HG02852 (cell line): ENCODE results near the gene APMAP.

ENCODE experiments used
- ATAC-seq: cut with Tn5 transposase; IDR thresholded peaks from one replicate; pipeline ENCODE4 v1.9.1; 2021; ENCODE audit warnings: mild to moderate bottlenecking, moderate library complexity; ENCODE audit not compliant: unreplicated experiment

The APMAP gene

GRCh38 chr20:24992487-24993205 is at the start of gene APMAP:
APMAP (minus strand) TSS chr20:24992751; CDS start chr20:24992688, 63 bp downstream.
- ATAC-seq = peak; percentile 96

GRCh38 chr20:25041813-25042530 is 49.4 kb upstream of the APMAP start:
- ATAC-seq = no peak

- ATAC-seq = no peak
These were observed 47.9 kb upstream of the APMAP start for GRCh38 chr20:25040438-25040831.

- no peak for ATAC-seq
These were observed 47.3 kb upstream of the APMAP start for GRCh38 chr20:25039697-25040437.

- ATAC-seq = no peak
These were observed 46.1 kb upstream of the APMAP start for GRCh38 chr20:25038591-25039015.

- no peak for ATAC-seq
These were observed 45.5 kb upstream of the APMAP start for GRCh38 chr20:25038103-25038410.

GRCh38 chr20:25037288-25038102 is 44.9 kb upstream of the APMAP start:
- ATAC-seq = no peak

- ATAC-seq = peak; percentile 19
These were observed 43.9 kb upstream of the APMAP start for GRCh38 chr20:25036331-25036936.

GRCh38 chr20:25035921-25036320 is 43.4 kb upstream of the APMAP start:
- ATAC-seq = peak; percentile 46

- no peak for ATAC-seq
These were observed 41.4 kb upstream of the APMAP start for GRCh38 chr20:25033924-25034300.

GRCh38 chr20:25033265-25033923 is 40.8 kb upstream of the APMAP start:
- ATAC-seq = no peak

GRCh38 chr20:25032478-25033264 is 40.1 kb upstream of the APMAP start:
- ATAC-seq = no peak

GRCh38 chr20:25032065-25032477 is 39.5 kb upstream of the APMAP start:
- ATAC-seq = no peak

GRCh38 chr20:25031241-25031640 is 38.7 kb upstream of the APMAP start:
- no peak for ATAC-seq

GRCh38 chr20:25030649-25031207 is 38.2 kb upstream of the APMAP start:
- no peak for ATAC-seq

GRCh38 chr20:25030007-25030648 is 37.6 kb upstream of the APMAP start:
- no peak for ATAC-seq

- no peak for ATAC-seq
These were observed 33.5 kb upstream of the APMAP start for GRCh38 chr20:25025986-25026605.
